Activated CD8-positive, alpha-beta memory T cell treated with anti-CD3 and anti-CD28 coated beads for 4 hours (primary cell): ENCODE results near the gene JUN.
A peak's percentile ranks its signal among the peaks of the same experiment; 100 is the strongest.

Experiments used
- DNase-seq, 2 donors: peaks; one replicate each; pipeline ENCODE4 v3.0.0-alpha.2; 2020; ENCODE audit warnings: low read depth in 2 of 2

The JUN gene

GRCh38 chr1:58762806-58763205 is 21.0 kb downstream of the JUN start:
- DNase-seq, result no peak

- DNase-seq, result peak in 1 of 2 donors; percentile 44
Observed at GRCh38 chr1:58755468-58755872, 28.4 kb downstream of the JUN start.

- no peak for DNase-seq
Observed at GRCh38 chr1:58754683-58755467, 29.0 kb downstream of the JUN start.

GRCh38 chr1:58754073-58754613 is 29.7 kb downstream of the JUN start:
- DNase-seq, result no peak

- DNase-seq, result no peak
Observed at GRCh38 chr1:58753431-58753866, 30.4 kb downstream of the JUN start.

- no peak for DNase-seq
Observed at GRCh38 chr1:58749646-58750045, 34.2 kb downstream of the JUN start.

- DNase-seq, result no peak
Observed at GRCh38 chr1:58748666-58749065, 35.2 kb downstream of the JUN start.

GRCh38 chr1:58746757-58747156 is 37.1 kb downstream of the JUN start:
- no peak for DNase-seq

- DNase-seq, result no peak
Observed at GRCh38 chr1:58746182-58746581, 37.7 kb downstream of the JUN start.

- no peak for DNase-seq
Observed at GRCh38 chr1:58745666-58746065, 38.2 kb downstream of the JUN start.

GRCh38 chr1:58745117-58745516 is 38.7 kb downstream of the JUN start:
- no peak for DNase-seq

- DNase-seq, result no peak
Observed at GRCh38 chr1:58741678-58742553, 41.9 kb downstream of the JUN start.

GRCh38 chr1:58739856-58740466 is 43.9 kb downstream of the JUN start:
- no peak for DNase-seq

GRCh38 chr1:58738876-58739275 is 45.0 kb downstream of the JUN start:
- DNase-seq, result no peak

- no peak for DNase-seq
Observed at GRCh38 chr1:58735586-58735985, 48.3 kb downstream of the JUN start.

GRCh38 chr1:58734630-58735029 is 49.2 kb downstream of the JUN start:
- DNase-seq, result no peak

GRCh38 chr1:58732087-58732775 is 51.6 kb downstream of the JUN start:
- no peak for DNase-seq
